C4-2B (cell line): ENCODE results near the gene MAPKBP1.

Source experiments
- H3K27ac ChIP-seq: fragments of 450-650 bp; 2 replicates; pipeline ENCODE4 v1.5.1; 2017
- ZFX ChIP-seq: fragments of 450-650 bp; IDR thresholded peaks from 2 replicates; pipeline ENCODE4 v1.6.1; 2017
- TF ChIP-seq, protein P1 (sequence below): fragments of 450-650 bp; conservative IDR thresholded peaks from 2 replicates; pipeline ENCODE4 v1.5.1; 2017; ENCODE audit warnings: mild to moderate bottlenecking

Gene MAPKBP1

DNA sequence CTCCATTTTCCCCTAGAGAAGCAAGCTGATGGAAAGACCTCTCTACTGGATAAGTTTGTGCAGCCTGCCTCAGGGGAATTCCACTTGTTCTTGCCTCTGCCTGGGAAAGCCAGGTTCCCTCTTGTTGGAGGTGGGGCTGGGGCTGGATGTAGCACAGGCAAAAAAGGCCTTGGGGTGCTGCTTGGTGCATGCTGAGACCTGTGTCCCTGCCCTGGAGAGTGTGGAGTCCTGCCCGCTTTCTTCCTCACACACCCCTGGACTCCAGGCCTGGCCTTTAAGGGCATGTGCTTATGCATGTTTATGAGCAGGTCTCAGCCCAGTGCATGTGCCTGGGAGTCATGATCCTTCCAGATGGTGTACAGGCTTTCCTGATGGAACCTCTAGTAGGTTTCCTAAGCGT is 30.1 kb downstream of the MAPKBP1 start:
- TF ChIP-seq ZFX, result no peak
- TF ChIP-seq, protein P1, sequence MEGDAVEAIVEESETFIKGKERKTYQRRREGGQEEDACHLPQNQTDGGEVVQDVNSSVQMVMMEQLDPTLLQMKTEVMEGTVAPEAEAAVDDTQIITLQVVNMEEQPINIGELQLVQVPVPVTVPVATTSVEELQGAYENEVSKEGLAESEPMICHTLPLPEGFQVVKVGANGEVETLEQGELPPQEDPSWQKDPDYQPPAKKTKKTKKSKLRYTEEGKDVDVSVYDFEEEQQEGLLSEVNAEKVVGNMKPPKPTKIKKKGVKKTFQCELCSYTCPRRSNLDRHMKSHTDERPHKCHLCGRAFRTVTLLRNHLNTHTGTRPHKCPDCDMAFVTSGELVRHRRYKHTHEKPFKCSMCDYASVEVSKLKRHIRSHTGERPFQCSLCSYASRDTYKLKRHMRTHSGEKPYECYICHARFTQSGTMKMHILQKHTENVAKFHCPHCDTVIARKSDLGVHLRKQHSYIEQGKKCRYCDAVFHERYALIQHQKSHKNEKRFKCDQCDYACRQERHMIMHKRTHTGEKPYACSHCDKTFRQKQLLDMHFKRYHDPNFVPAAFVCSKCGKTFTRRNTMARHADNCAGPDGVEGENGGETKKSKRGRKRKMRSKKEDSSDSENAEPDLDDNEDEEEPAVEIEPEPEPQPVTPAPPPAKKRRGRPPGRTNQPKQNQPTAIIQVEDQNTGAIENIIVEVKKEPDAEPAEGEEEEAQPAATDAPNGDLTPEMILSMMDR, result no peak
- no peak overlapping the region for H3K27ac ChIP-seq

DNA sequence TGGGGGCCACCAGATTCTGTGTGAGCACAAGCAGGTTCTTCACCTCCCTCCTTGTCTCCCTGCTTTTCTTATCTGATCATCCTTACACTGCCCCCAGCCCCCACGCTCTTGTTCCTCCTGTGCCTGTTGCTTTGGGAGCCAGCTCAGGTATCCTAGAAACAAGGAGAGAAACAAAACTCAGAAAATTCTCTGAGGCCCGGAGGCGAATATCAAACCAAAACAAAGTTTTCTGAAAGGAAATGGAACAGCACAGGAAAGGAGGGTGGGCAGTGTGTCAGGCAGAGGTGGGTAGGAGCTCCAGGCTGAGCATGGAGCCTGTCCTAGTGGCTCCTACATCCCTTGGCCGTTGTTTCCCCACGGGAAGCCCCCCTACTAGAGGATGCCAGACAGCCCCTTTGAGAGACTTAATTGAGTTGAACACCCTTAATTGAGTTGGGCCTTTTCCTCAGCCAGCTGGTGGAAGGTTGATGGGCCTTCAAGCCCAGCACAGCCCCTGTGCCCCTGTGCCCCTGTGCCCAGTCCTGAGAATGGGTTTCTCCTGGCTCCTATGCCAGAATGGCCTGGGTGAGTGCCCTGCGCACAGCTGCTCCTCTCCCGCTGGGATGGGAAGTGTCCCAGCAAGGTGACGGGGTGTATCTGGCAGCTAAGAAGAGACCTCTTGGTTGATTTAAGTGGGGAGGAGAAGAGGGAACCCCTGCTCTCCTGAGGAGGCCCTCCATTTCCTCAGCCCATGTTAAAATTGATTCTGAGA is 30.8 kb downstream of the MAPKBP1 start:
- TF ChIP-seq, protein P1, result no peak
- no peak for TF ChIP-seq ZFX
- H3K27ac ChIP-seq, result no peak overlapping the region

DNA sequence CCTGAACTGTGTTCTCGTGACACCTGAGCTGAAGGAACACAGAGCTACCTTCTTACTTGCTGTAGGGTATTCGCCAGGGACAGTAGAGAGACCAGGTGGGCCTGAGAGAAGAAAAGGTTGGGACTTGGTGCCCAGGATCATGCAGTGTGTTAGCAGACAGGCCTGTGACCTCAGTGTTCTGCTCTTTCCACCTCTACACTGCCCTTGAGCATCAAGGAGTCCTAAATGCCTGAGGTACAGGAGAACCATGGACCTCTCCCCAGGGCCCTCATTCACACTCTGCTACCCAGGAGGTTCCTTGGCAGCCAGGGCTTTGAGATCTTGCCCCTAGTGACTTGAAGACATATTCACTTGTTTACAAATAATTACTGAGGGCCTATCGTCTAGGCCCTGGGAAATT is 31.4 kb downstream of the MAPKBP1 start:
- TF ChIP-seq, protein P1, result no peak
- no peak for TF ChIP-seq ZFX
- H3K27ac ChIP-seq, result no peak overlapping the region

DNA sequence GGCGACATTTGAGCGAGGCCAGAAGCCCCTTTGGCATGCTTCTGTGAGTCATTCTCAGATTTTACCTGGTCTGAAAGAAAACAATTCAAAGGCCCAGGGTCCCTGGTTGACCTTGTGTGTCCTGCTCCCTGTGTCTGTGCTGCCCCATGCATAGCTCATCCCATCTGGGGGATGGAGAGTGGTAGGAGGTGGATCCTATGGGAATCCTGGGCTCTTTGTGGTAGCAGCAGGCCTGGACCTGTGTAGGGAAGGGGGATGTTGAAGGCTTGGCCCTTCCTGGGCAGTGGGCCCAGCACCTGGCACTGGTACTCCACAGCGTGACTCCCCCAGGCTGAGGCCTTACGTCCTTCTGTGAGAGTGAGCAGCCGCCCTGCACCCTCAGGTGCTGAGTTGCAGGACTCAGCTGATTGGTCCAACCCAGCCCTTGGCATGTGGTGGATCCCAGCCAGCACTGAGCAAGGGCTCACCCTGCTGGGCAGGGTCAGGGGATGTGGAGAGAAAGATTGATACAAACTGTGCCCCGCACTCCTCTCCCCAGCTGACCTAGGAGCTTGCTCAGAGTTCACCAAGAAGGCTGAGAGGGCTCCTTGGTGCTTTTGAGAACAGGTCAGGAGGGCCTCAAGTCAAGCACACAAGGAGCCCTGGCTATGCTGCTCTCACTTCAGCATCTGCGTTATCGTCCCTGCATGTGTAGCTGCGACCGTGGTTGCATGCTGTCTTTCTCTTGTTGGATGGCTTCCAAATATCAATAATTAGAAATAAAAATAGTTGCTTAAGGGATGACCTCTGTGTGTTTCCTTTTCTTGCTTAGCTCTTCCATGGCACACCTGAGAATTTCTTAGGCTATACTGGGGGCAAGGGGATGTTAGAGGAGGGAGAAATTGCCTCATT is 32.3 kb downstream of the MAPKBP1 start:
- no peak overlapping the region for H3K27ac ChIP-seq
- TF ChIP-seq ZFX, result no peak
- TF ChIP-seq, protein P1, result no peak

DNA sequence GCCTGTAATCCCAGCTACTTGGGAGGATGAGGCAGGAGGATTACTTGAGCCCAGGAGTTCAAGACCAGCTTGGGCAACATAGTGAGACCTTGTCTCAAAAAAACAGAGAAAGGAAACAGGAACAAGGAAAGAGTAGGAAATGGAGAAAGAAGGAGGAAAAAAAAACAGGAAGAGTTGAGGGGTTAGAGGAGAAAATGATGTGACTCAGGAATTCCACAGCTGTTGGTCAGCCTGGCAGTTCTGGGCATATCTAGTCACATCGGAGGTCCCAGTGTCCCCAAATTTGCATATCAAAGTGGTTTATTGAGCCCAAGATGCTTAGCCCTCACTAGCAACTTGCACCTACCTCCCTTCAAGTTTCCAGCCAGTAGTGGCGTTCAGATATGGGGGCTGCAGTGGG is 34.8 kb downstream of the MAPKBP1 start:
- no peak for TF ChIP-seq ZFX
- TF ChIP-seq, protein P1, result no peak
- no peak overlapping the region for H3K27ac ChIP-seq

DNA sequence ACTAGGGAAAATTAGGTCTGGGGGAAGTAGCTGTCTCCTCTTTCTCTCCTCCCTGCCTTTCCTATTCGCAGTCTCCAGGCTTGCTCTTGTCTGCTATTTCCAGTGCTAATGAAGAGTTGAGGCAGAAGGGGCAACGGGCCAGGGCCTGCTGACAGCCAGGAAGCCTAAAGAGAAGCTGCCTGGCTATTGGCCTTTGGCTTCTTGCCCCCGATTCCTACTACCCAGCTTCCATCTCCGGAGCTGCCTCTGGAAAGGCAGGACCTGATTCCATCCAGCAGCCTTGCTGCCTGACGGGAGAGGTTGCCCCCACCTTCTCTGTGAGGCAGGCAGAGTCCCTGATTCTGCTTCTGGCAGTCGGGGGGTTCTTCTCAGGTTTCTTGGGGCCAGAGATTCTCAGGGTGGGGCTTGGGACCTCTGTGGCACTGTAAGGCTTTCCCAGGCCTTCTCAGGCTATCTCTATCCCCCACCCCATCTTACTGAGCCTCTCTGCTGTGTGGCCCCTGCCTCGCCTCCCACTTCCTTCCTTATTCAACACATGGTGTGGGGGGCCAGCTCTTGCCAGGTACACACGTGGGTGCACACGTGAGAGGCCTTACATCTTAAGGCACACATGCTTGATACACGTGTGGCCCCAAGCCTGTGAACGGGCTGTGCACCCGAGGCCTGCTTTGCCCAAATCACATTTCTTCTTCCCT is 35.4 kb downstream of the MAPKBP1 start:
- H3K27ac ChIP-seq, result no peak overlapping the region
- TF ChIP-seq ZFX, result no peak
- TF ChIP-seq, protein P1, result no peak
